ENCODE measurements around the gene ROR2.

Gene ROR2

GRCh38 chr9:91991721-91992341 is 41.8 kb upstream of the ROR2 start:
- TF ChIP-seq USF1 (IDR thresholded peaks at IDR 0.05) (no peak), CREB1 (IDR thresholded peaks at IDR 0.05; ENCODE audit: low read depth) (no peak), YY1 (IDR thresholded peaks at IDR 0.05; ENCODE audit: low read depth) (no peak), ZBTB7A (IDR thresholded peaks at IDR 0.05; ENCODE audit: low read depth) (no peak), EP300 (IDR thresholded peaks at IDR 0.05; ENCODE audit: borderline replicate concordance) (no peak), FOXM1 (IDR thresholded peaks at IDR 0.05; ENCODE audit: borderline replicate concordance, low read depth) (no peak), REST (IDR thresholded peaks at IDR 0.05; ENCODE audit: low read depth) (no peak), NFIC (IDR thresholded peaks at IDR 0.05) (no peak), TAF1 (IDR thresholded peaks at IDR 0.05; ENCODE audit: low read depth) (no peak), CEBPB (IDR thresholded peaks at IDR 0.05) (no peak), EGR1 (IDR thresholded peaks at IDR 0.05) (no peak), MAX (IDR thresholded peaks at IDR 0.05) (no peak), RAD21 (IDR thresholded peaks at IDR 0.05; ENCODE audit: low read depth) (no peak), TCF12 (IDR thresholded peaks at IDR 0.05; ENCODE audit: low read depth) (no peak), TEAD4 (IDR thresholded peaks at IDR 0.05) (no peak)

GRCh38 chr9:91986248-91986647 is 36.2 kb upstream of the ROR2 start:
- TF ChIP-seq FOXM1 (IDR thresholded peaks at IDR 0.05; ENCODE audit: borderline replicate concordance, low read depth) (no peak), TAF1 (IDR thresholded peaks at IDR 0.05; ENCODE audit: low read depth) (no peak), YY1 (IDR thresholded peaks at IDR 0.05; ENCODE audit: low read depth) (no peak), CREB1 (IDR thresholded peaks at IDR 0.05; ENCODE audit: low read depth) (no peak), NFIC (IDR thresholded peaks at IDR 0.05) (no peak), USF1 (IDR thresholded peaks at IDR 0.05) (no peak), TCF12 (IDR thresholded peaks at IDR 0.05; ENCODE audit: low read depth) (no peak), EGR1 (IDR thresholded peaks at IDR 0.05) (no peak), REST (IDR thresholded peaks at IDR 0.05; ENCODE audit: low read depth) (no peak), MAX (IDR thresholded peaks at IDR 0.05) (no peak), EP300 (IDR thresholded peaks at IDR 0.05; ENCODE audit: borderline replicate concordance) (no peak), CEBPB (IDR thresholded peaks at IDR 0.05) (no peak), TEAD4 (IDR thresholded peaks at IDR 0.05) (no peak)

GRCh38 chr9:91985692-91986091 is 35.7 kb upstream of the ROR2 start:
- TF ChIP-seq EGR1 (IDR thresholded peaks at IDR 0.05) (no peak), TAF1 (IDR thresholded peaks at IDR 0.05; ENCODE audit: low read depth) (no peak), TCF12 (IDR thresholded peaks at IDR 0.05; ENCODE audit: low read depth) (no peak), ZBTB7A (IDR thresholded peaks at IDR 0.05; ENCODE audit: low read depth) (no peak), TEAD4 (IDR thresholded peaks at IDR 0.05) (no peak), YY1 (IDR thresholded peaks at IDR 0.05; ENCODE audit: low read depth) (no peak), USF1 (IDR thresholded peaks at IDR 0.05) (no peak), CEBPB (IDR thresholded peaks at IDR 0.05) (no peak), EP300 (IDR thresholded peaks at IDR 0.05; ENCODE audit: borderline replicate concordance) (no peak), REST (IDR thresholded peaks at IDR 0.05; ENCODE audit: low read depth) (no peak)

Data from Ishikawa (cell line).